HG03442 (cell line): ENCODE data around the gene NT5DC1.

ENCODE experiments used
- ATAC-seq: cut with Tn5 transposase; IDR thresholded peaks from one replicate; pipeline ENCODE4 v1.9.1; 2021; ENCODE audit warnings: mild to moderate bottlenecking, moderate library complexity; ENCODE audit not compliant: unreplicated experiment

NT5DC1 gene

GRCh38 chr6:116133453-116133852, 32.8 kb downstream of the NT5DC1 start:
- no peak for ATAC-seq

- peak; percentile 22 for ATAC-seq
Measured at GRCh38 chr6:116136373-116136772, 35.7 kb downstream of the NT5DC1 start.

GRCh38 chr6:116136933-116137340, 36.3 kb downstream of the NT5DC1 start:
- peak; percentile 63 for ATAC-seq

GRCh38 chr6:116139917-116140316, 39.3 kb downstream of the NT5DC1 start:
- no peak for ATAC-seq

- ATAC-seq = no peak
Measured at GRCh38 chr6:116144605-116145004, 44.0 kb downstream of the NT5DC1 start.

GRCh38 chr6:116145803-116146675, 45.4 kb downstream of the NT5DC1 start:
- ATAC-seq = no peak

GRCh38 chr6:116152620-116153019, 52.0 kb downstream of the NT5DC1 start:
- no peak for ATAC-seq

GRCh38 chr6:116154887-116155286, 54.2 kb downstream of the NT5DC1 start:
- ATAC-seq = no peak

- ATAC-seq = no peak
Measured at GRCh38 chr6:116156405-116157326, 56.0 kb downstream of the NT5DC1 start.

GRCh38 chr6:116157391-116157790, 56.7 kb downstream of the NT5DC1 start:
- no peak for ATAC-seq

GRCh38 chr6:116158641-116159040, 58.0 kb downstream of the NT5DC1 start:
- ATAC-seq = no peak

GRCh38 chr6:116159782-116160524, 59.3 kb downstream of the NT5DC1 start:
- no peak for ATAC-seq

- peak; percentile 74 for ATAC-seq
Measured at GRCh38 chr6:116165596-116165995, 64.9 kb downstream of the NT5DC1 start.

- ATAC-seq = no peak
Measured at GRCh38 chr6:116166369-116166768, 65.7 kb downstream of the NT5DC1 start.

GRCh38 chr6:116168148-116168547, 67.5 kb downstream of the NT5DC1 start:
- ATAC-seq = no peak

GRCh38 chr6:116169880-116170279, 69.2 kb downstream of the NT5DC1 start:
- no peak for ATAC-seq

- no peak for ATAC-seq
Measured at GRCh38 chr6:116170358-116171057, 69.9 kb downstream of the NT5DC1 start.

- no peak for ATAC-seq
Measured at GRCh38 chr6:116173928-116174327, 73.3 kb downstream of the NT5DC1 start.

- no peak for ATAC-seq
Measured at GRCh38 chr6:116175344-116175743, 74.7 kb downstream of the NT5DC1 start.

- no peak for ATAC-seq
Measured at GRCh38 chr6:116176596-116176995, 75.9 kb downstream of the NT5DC1 start.
